HG03558 (cell line): Measurements from ENCODE around the gene NPR1.
"Not testable (repeated sequence)": the region's sequence is repeated elsewhere in the genome, so short reads cannot be mapped to it uniquely, and the experiment has no call there.

Source experiments
- ATAC-seq: cut with Tn5 transposase; IDR thresholded peaks from one replicate; pipeline ENCODE4 v1.9.1; 2021; ENCODE audit warnings: moderate number of reproducible peaks; ENCODE audit not compliant: unreplicated experiment; ENCODE audit errors: extremely low read depth

NPR1 gene

GRCh38 chr1:153711026-153711425, 32.5 kb downstream of the NPR1 start:
- no peak for ATAC-seq

DNA sequence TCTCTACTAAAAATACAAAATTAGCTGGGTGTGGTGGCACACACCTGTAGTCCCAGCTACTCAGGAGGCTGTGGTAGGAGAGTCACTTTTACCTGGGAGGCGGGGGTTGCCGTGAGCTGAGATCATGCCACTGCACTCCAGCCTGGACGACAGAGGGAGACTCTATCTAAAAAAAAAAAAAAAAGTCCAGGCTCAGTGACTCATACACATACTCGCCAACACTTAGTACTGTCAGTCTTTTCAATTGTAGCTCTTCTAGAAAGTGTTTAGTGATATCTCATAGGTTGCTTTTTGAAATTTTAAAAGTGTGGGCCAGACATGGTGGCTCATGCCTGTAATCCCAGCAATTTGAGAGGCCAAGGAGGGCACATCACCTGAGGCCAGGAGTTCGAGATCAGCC, 37.7 kb downstream of the NPR1 start:
- not testable (repeated sequence) for ATAC-seq

DNA sequence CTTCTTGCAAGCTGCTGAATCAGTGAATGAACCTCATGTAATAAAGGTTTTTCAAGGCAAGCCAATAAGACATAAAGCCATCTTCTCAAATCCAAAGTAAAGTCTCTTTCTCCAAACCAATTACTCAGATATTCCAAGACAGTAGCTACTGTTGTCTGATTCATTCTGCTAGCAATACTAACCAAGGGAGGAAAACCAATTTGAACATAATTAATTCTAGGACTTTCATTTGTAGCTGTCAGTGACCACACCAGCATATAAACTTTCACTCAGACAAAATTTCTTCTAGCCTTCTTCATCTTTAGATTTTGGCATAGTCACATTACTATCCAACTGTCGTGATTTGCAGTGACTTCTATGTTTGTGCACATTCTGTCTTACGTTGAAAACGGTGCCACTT, 38.8 kb downstream of the NPR1 start:
- no peak for ATAC-seq

GRCh38 chr1:153723687-153724086, 45.2 kb downstream of the NPR1 start:
- ATAC-seq: no peak

GRCh38 chr1:153724634-153725033, 46.1 kb downstream of the NPR1 start:
- ATAC-seq: not testable (repeated sequence)

GRCh38 chr1:153727463-153728304, 49.2 kb downstream of the NPR1 start, which contains the start of gene INTS3:
INTS3 (plus strand) TSS chr1:153728050; CDS start chr1:153728635, 585 bp downstream.
- ATAC-seq: peak; percentile 85

DNA sequence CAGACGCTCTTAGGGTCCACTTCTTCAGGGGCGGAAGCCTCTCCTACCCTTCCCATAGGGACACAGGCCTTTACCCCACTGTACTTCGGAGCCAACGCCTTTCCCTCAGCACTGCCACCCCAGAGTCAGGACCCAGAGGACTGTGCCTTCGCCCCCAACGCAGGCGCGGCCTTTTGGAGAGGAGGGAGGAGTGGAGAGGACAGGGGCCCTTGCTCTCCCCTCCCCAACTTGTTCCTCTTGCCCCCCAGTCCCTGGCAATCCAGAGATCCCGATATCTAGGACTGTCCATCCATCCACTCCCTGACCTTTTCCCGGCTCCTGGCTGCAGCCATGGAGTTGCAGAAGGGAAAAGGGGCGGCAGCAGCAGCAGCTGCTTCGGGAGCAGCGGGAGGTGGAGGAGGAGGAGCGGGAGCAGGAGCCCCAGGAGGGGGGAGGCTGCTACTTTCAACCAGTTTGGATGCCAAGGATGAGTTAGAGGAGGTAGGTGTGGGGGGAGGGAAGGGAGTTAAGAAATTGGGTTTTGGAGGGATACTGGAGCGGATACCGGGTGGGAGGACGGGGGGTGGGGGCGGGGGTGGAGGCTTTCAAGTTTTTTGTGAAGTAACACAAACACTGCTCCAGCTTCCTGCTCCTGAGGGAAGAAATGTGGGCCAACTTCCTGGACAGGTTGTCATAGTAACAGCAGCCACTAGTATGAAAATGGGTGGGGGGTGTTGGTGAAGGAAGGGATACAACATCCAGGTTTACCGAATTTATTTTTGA, 50.0 kb downstream of the NPR1 start:
- no peak for ATAC-seq

GRCh38 chr1:153730468-153730988, 52.0 kb downstream of the NPR1 start:
- no peak for ATAC-seq

- ATAC-seq: no peak
These were observed 55.5 kb downstream of the NPR1 start for GRCh38 chr1:153733970-153734369.

GRCh38 chr1:153734396-153735089, 56.1 kb downstream of the NPR1 start:
- no peak for ATAC-seq

GRCh38 chr1:153735090-153735420, 56.6 kb downstream of the NPR1 start:
- no peak for ATAC-seq

DNA sequence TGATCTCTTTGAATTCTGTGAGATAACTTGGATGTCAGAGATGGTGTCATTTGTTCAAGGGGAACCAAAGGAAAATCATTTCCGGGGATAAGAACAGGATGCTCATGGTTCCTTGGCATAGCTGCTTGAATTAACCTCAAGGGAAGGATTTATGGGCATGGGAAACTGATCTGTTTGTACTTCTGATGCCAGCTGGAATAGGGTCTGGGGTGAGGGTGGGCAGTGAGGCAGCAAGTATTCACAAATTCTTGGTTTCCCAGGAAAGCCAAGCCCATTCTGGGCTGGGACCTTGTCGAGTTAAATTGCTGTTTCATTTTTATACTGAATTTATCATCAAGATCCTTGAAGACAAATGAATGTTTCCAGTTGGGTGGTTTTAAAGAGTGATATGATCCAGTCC, 63.5 kb downstream of the NPR1 start:
- ATAC-seq: no peak

DNA sequence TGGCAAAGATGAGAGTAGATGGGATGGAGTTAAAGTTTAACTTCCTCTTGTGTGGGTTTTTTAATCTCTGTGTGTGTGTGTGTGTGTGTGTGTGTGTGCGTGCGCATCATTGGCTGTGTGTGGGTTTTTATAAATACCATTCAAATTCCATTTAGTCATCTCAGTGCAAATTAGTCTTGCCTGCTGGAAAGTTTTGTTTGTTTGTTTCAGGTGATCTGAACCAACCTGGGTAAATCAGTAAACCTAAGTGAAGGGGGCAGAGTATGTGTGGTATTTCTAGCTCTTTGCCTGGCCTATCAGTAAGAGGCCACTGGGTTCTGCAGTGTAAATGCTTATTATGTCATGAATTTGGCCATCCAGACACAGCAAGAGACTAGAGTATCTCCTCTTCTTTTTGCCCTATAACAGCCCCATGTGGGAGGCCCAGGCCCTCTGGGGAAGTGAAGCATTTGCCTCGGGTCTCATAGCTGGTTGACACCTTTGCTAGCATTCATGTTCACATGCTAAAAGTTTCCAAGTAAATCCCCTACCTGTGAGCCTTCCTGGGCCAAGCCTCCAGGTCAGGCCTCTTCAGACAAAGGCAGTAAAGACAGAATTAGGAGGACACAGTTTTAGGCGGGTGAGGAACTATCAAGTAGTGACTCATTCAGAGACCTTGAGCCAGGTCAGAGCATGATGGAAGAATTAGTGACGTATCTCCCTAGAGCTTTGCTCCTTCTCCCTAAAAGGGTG, 64.1 kb downstream of the NPR1 start:
- peak; percentile 39 for ATAC-seq
